GM10847 (cell line): ENCODE data around the gene ACACA.

ENCODE experiments used
- POLR2A ChIP-seq: IDR thresholded peaks from 2 replicates; pipeline ENCODE4 v1.6.1; 2011; ENCODE audit not compliant: insufficient read length; ENCODE audit errors: extremely low read depth

Gene ACACA

DNA sequence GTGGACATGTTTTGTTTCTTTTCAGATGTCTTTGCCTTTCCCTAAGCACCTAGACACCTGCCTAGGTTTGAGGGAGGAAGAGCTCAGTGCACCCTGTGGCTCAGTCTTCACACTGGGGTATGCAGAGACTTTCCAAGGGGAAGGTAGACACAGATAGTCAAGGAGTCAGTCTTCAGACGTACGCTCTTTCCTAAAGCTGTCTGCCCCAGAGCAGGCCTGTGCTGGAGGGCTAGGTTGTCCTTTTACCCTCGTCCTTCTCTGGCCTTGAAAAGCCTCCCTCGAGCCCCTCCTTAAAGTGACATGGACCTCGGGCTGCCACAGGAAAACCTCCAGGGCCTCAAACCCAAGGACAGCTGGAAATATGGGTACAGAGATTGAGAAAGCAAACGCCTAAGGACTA, 354.2 kb downstream of the ACACA start:
- no peak for TF ChIP-seq POLR2A

DNA sequence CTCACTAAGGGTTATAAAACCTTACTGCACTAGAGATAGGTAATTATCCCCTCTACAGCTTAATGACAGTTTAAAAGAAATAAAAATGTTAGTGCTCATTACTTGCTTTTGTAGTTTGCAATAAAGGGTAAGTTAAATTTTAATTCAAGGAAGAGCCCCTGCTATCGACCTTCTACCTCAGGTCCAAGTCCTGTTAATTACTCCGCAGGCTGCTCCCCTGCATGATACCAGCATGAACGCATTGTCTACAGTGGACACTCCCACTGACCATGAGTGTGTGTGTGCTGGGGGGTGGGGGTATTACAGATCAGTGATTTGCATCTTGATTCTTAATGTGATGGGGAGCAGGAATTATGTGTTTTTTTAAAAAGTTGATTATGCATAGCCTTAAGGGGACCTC, 354.8 kb downstream of the ACACA start:
- TF ChIP-seq POLR2A, result no peak

DNA sequence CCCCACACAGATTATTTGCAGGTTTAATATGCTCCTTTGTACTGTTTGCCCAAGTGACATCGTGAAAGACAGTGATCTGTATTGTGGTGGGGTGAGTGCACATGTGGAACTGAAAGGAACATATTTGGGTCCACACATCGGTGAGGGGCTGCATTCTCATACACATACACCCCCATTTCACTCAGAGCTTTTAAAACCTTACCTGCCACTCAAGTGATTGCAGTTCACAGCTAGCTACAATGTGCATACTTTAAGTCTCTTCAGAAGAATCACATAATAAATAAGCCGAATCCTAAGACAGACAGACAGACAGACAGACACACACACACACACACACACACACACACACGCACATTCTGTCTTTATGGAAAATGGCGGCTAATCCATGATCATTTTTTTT, 355.3 kb downstream of the ACACA start:
- no peak for TF ChIP-seq POLR2A

DNA sequence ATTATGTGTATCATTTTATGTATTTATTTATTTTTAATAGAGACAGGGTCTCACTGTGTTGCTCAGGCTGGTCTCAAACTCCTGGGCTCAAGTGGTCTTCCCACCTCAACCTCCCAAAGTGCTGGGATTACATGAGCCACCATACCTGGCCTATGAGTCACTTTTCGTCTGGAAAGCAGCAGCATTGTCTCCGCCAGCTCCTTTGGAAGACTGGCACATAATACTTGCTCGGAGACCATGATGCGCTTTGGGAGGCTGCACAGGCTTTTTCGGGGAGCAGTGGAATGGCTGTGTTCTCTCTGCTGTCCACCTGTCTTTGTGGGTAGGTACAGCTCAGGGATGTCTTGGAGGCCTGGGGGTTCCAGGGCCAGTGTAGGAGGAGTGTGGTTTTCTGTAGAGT, 355.7 kb downstream of the ACACA start:
- no peak for TF ChIP-seq POLR2A

DNA sequence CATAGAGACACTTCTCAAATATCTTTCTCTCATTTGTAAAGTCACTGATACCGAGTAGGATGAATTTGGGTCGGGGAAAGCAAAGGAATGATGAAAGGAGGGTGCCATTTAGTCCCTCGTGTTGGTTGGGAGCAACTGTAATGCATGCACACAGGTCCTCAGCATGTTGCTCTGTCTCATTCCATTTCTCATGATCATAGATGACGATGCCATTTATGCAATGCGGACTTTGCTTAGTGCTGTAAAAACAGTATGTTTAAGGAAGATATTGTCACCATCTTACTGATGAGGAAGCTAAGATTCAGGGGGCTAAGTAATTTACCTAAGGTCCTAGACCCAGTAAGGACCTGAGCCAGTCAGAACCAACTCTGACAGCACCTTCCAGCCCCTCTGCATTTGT, 357.8 kb downstream of the ACACA start:
- TF ChIP-seq POLR2A, result no peak

DNA sequence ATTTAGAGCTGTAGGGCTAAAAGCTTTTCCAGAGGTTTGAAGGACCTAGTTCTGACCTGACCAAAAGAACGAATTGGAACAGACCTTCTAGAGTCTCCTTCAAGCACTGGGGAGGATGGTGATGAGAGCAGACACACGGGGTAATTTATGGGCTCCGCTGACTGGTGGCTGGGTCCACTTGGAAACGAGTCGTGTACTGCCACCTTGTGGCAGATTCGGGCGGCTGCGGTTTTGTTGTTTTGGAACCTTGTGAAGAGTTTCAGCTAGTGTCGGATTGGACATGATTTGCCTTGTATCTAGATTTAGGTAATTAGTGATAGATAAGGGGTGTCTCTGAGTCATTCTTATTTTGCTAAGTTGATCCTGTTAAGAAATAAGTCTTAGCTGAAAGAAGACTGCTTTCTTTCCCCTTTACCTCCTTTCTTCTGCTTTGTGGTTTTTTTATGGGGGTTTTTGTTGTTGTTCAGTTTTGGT, 359.0 kb downstream of the ACACA start:
- TF ChIP-seq POLR2A, result no peak

DNA sequence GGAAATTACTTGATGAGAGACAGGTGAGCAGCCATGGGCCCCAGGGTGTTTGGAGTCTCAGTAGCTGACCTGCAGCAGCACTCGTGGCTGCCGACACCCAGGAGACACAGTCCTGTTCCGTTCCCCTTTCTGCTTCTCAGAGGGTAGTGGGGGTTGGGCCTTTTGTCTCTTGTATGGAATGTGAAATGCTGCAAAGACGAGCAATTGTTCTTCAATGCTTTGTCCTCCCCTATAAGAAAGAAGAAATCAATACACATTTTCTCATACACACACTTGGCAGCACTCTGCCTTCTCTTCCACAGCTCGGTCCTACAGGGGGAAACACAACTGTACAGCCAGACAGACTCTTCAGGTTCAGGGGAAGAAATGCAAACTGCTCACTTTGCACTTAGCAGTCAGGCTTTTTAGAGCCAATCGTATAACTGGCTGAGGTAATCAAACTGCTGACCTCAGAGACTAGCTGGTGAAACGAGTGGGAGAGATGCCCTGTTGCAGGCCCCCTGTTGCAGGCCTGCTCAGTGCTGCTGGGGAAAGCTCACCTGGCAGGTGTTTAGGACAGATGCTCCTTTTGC, 361.2 kb downstream of the ACACA start:
- TF ChIP-seq POLR2A, result no peak

DNA sequence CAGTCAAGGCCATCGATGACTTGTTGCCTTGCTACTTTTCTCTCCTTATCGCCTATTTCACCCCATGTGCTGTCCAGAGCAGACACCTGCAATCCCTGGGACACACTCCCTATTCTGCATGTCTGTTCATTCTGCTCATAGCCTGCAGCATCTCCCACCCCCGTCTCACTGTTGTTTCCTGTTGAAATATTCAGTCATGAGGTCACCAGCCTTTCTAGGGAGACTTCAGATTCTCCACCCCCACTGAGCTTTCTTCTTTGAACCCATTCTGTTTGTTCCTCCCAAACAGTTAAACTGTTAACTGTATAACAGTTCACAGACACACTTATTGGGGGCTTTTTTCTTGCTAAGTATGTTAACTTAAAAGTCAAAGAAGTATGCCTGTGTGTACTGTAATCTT, 363.4 kb downstream of the ACACA start:
- TF ChIP-seq POLR2A, result no peak

DNA sequence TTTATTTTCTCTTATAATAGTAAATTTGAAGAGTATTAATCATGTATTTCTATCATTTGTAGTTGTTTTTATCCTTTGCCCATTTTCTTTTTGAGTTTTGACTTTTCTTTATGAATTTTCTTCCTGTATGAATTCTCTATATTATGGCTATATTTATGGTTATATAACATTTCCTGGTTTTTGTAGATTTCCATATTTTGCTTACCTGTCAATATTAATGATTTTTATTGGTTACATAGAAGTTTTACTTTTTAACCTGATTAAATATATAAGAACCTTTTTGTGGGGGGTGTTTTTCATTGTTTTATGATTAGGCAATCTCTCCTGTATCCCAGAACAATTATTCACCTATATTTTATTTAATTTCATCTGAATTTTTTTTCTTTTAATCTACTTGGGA, 364.7 kb downstream of the ACACA start:
- TF ChIP-seq POLR2A, result no peak

DNA sequence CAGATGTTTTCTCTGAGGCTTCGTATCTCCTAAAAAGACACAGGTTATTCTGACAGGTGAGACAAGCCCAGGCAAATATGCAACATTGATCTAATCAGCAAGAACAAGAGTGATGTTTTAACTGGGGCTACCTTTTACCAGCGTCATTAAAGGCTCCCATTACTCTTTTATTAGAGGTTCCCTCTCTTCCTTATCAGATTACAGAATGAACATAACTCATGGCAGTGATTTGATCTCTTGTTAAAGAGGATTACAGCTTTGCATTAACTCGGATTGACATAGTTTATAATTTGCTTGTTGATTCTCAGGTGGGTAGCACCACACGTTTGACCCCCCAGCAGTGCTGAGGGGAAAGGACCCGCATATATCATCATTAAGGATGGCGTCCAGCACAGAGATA, 367.4 kb downstream of the ACACA start:
- no peak for TF ChIP-seq POLR2A

DNA sequence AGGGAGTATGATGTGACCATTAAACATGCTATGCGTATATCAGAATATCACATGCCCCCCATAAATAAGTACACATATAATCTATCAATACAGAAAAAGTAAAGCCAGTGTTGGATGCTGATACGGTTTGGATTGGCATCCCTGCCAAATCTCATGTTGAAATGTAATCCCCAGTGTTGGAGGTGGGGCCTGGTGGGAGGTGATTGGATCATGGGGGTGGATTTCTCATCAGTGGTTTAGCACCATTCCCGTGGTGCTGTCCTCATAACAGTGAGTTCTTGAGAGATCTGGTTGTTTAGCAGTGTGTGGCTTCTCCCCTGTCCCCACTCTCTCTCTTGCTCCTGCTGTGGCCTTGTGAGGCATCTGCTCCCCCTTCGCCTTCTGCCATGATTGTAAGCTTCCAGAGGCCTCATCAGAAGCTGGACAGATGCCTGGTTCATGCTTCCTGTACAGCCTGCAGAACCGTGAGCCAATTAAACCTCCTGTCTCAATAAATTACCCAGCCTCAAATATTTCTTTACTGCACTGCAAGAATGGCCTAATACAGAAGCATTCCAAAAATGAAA, 369.0 kb downstream of the ACACA start:
- no peak for TF ChIP-seq POLR2A
